ENCODE measurements around the gene PRSS37. TPM values are rescaled to one million over a fixed set of nuclear protein-coding genes. Genes with fewer than 3 reads are reported as not detected.

Gene PRSS37
- total RNA-seq, 1 donor from 2014 or later = not detected

DNA sequence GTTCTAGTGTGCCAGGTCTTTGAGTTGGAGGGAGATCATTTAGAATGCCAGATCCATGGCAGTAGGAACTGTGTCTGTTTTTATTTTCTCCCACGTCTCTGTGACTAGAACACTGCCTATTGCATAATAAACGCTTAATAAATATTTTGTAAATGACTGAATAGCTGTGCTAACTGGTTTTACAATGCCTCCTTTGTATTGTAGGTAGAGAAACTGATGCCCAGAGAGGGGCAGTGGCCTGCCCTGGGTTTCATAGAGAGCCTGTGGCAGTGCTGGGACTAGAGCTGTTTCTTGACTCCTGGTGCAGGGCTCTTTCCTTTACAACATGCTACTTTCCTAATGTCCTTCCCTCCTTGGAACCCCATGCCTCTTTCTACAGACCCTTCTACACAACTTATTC is 48.8 kb downstream of the PRSS37 start:
- Mint-ChIP-seq H3K9me3 (no peaks in the 10 kb centered on the region), H3K36me3 (ENCODE audit: low read depth) (peaks cover 27% of the 10 kb centered on the region), H3K27me3 (no peaks in the 10 kb centered on the region), H3K27ac (no peak overlapping the region), H3K4me1 (no peaks in the 10 kb centered on the region), H3K4me3 (no peak overlapping the region)
- TF ChIP-seq, protein P1, sequence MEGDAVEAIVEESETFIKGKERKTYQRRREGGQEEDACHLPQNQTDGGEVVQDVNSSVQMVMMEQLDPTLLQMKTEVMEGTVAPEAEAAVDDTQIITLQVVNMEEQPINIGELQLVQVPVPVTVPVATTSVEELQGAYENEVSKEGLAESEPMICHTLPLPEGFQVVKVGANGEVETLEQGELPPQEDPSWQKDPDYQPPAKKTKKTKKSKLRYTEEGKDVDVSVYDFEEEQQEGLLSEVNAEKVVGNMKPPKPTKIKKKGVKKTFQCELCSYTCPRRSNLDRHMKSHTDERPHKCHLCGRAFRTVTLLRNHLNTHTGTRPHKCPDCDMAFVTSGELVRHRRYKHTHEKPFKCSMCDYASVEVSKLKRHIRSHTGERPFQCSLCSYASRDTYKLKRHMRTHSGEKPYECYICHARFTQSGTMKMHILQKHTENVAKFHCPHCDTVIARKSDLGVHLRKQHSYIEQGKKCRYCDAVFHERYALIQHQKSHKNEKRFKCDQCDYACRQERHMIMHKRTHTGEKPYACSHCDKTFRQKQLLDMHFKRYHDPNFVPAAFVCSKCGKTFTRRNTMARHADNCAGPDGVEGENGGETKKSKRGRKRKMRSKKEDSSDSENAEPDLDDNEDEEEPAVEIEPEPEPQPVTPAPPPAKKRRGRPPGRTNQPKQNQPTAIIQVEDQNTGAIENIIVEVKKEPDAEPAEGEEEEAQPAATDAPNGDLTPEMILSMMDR (IDR thresholded peaks at IDR 0.05) = no peak
- ChIA-PET CTCF (no interaction called here), POLR2A (no interaction called here)
- ATAC-seq (ENCODE audit: low read depth) (no peak), DNase-seq (no peak)
- intact Hi-C loops (cut with micrococcal nuclease) = no loop called here

DNA sequence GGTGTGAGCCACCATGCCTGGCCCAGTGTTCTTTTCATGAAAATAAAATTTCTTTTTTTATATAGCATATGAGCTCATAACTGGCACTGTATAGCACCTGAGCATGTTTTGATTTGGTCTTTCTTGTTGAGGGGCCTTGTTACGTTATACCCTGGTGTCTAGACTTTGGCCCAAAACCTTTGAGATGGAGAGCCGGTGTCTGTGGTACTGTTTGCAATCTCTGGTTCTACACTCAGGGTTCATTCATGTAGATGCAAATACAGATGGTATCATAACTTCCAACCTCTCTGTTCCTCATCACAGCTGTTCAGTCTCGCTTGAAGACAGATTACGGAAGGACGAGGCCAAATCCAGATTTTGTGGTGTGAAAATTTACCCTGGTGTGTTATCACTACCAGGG is 51.4 kb downstream of the PRSS37 start, which contains the start of gene TAS2R5:
TAS2R5 (plus strand) TSS at position 301 of the 400 bp plus-strand sequence. CDS start 145 bp downstream, outside the sequence.
- Mint-ChIP-seq H3K36me3 (ENCODE audit: low read depth) (peaks cover 30% of the 10 kb centered on the region), H3K4me1 (no peaks in the 10 kb centered on the region), H3K9me3 (no peaks in the 10 kb centered on the region), H3K27ac (no peak within 1 kb of the TSS), H3K27me3 (no peaks in the 10 kb centered on the region), H3K4me3 (no peak within 1 kb of the TSS)
- ChIA-PET CTCF (no interaction called here), POLR2A (no interaction called here)
- intact Hi-C loops (cut with micrococcal nuclease) = no loop called here
- TF ChIP-seq, protein P1 (IDR thresholded peaks at IDR 0.05) = no peak
- DNase-seq (no peak), ATAC-seq (ENCODE audit: low read depth) (no peak)

DNA sequence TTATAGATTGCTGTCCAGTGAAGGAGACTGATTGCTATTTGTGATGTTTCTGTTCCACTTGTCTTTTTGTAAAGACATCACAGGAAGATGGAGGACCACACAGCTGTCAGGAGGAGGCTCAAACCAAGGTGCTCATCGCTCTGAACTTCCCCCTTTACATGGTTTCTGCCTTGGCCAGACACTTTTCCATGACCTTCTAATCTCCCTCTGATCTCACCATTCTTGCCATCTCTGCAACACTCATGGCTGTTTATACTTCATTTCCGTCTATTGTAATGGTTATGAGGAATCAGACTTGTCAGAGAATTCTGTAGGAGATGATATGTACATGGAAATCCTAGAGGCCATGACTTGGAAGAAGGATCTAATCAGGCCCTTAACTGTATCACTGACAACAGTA is 53.0 kb downstream of the PRSS37 start:
- DNase-seq (no peak), ATAC-seq (ENCODE audit: low read depth) (no peak)
- Mint-ChIP-seq H3K27ac (no peak overlapping the region), H3K27me3 (no peaks in the 10 kb centered on the region), H3K4me3 (no peak overlapping the region), H3K9me3 (no peaks in the 10 kb centered on the region), H3K4me1 (no peaks in the 10 kb centered on the region), H3K36me3 (ENCODE audit: low read depth) (peaks cover 25% of the 10 kb centered on the region)
- intact Hi-C loops (cut with micrococcal nuclease) = no loop called here
- TF ChIP-seq, protein P1 (IDR thresholded peaks at IDR 0.05) = no peak
- POLR2A ChIA-PET = no interaction called here
- CTCF ChIA-PET = interaction anchor here (1.0 to 3.6 kb wide), 2 partner anchors 11 to 134 kb away, joined by 3 to 36 read pairs; no protein-coding TSS in a partner anchor

Other genes with a start within 250 kb of the PRSS37 start
- 49.1 and 58.1 TPM in 2 replicates for gene DENND11, start 139.3 kb downstream of the PRSS37 start, total RNA-seq
- gene WEE2, start 133.1 kb downstream of the PRSS37 start, total RNA-seq = not detected in 2 replicates
- 122 and 146 TPM in 2 replicates for gene SSBP1, start 103.1 kb downstream of the PRSS37 start, total RNA-seq
- gene TAS2R3, start 77.4 kb downstream of the PRSS37 start, total RNA-seq = 2.8 and 3.3 TPM in 2 replicates
- 1.3 and 1.9 TPM in 2 replicates for gene TAS2R4, start 64.8 kb downstream of the PRSS37 start, total RNA-seq
- gene TAS2R5, start 51.3 kb downstream of the PRSS37 start, total RNA-seq = 1.1 and 1.5 TPM in 2 replicates
- not detected in 2 replicates for gene OR9A4, start 74.9 kb upstream of the PRSS37 start, total RNA-seq
- 0.20 and 0.35 TPM in 2 replicates for gene CLEC5A, start 105.5 kb upstream of the PRSS37 start, total RNA-seq
- gene TAS2R38, start 132.3 kb upstream of the PRSS37 start, total RNA-seq = not detected in 2 replicates
- gene MGAM, start 154.4 kb upstream of the PRSS37 start, total RNA-seq = 0.04 and 0.15 TPM in 2 replicates